Right cardiac atrium (tissue), 5 donors: ENCODE measurements around the gene ARHGAP25. TPM values are rescaled to one million over a fixed set of nuclear protein-coding genes. Genes with fewer than 3 reads are reported as not detected.
"Not testable (repeated sequence)": the region's sequence is repeated elsewhere in the genome, so short reads cannot be mapped to it uniquely, and the experiment has no call there.

Source experiments
- ATAC-seq, 2 donors: fragments of 200-7000 bp; cut with Tn5 transposase; one replicate each; pipeline versions ENCODE4 v1.8.0 to v1.9.1; 2020; ENCODE audit warnings: moderate library complexity in 2 of 2, mild to moderate bottlenecking in 1 of 2
- DNase-seq, 3 donors: peaks; one replicate each; pipeline ENCODE4 v3.0.0-alpha.2; 2020
- H3K27ac ChIP-seq: one replicate; pipeline ENCODE4 v1.5.1; 2013; ENCODE audit warnings: mild to moderate bottlenecking, low read length, control low read depth, moderate library complexity
- H3K27me3 ChIP-seq: one replicate; pipeline ENCODE4 v1.6.1; 2013; ENCODE audit not compliant: control insufficient read depth, insufficient read depth
- H3K4me1 ChIP-seq: one replicate; pipeline ENCODE4 v1.6.1; 2013; ENCODE audit warnings: low read length; ENCODE audit not compliant: control insufficient read depth, insufficient read depth
- H3K4me3 ChIP-seq: one replicate; pipeline ENCODE4 v1.5.1; 2013; ENCODE audit warnings: low read length, control low read depth
- H3K9me3 ChIP-seq: one replicate; pipeline ENCODE4 v1.6.1; 2013; ENCODE audit warnings: low read length; ENCODE audit not compliant: control insufficient read depth
- WGBS: extraction: QIAGEN DNeasy Blood & Tissue Kit; methylation state at CpG from one replicate; pipeline ENCODE4 v1.1.7; 2013; 5-methylcytosine and 5-hydroxymethylcytosine counted together
- intact Hi-C, 4 donors: fragments of 100-400 bp; cut with DNase I; formaldehyde crosslinking; loops; one replicate each; pipeline versions ENCODE4 v1.11.0 to v1.14.0; 2022 to 2023
- polyA plus RNA-seq: library from polyadenylated mRNA; stranded (reverse); fragments of 200-250 nt; gene quantifications from one replicate; pipeline ENCODE4 v1.2.3, GENCODE V29; 2013
- total RNA-seq, 4 donors: library from RNA; stranded (reverse); fragmentation: NEBNext Ultra II Directional; extraction: Animal tissue kit (Norgen Biotek cat#: 25700); gene quantifications; one replicate each; pipeline ENCODE4 v1.2.1, GENCODE V29; 2021
- donor health status: healthy with polysubstance abuse.
- donor health status: DM: no; HTN: yes; CAD: no.
- donor health status: DM: no; HTN: no; CAD: no.
- donor health status: DM: no; HTN: yes; CAD: no; lungs with severe emphysema.
- donor health status: DM: yes; HTN: yes; CAD: no.

The ARHGAP25 gene
- total and polyA plus RNA-seq, 5 donors: 5.9 to 9.7 (median 8.5) TPM

DNA sequence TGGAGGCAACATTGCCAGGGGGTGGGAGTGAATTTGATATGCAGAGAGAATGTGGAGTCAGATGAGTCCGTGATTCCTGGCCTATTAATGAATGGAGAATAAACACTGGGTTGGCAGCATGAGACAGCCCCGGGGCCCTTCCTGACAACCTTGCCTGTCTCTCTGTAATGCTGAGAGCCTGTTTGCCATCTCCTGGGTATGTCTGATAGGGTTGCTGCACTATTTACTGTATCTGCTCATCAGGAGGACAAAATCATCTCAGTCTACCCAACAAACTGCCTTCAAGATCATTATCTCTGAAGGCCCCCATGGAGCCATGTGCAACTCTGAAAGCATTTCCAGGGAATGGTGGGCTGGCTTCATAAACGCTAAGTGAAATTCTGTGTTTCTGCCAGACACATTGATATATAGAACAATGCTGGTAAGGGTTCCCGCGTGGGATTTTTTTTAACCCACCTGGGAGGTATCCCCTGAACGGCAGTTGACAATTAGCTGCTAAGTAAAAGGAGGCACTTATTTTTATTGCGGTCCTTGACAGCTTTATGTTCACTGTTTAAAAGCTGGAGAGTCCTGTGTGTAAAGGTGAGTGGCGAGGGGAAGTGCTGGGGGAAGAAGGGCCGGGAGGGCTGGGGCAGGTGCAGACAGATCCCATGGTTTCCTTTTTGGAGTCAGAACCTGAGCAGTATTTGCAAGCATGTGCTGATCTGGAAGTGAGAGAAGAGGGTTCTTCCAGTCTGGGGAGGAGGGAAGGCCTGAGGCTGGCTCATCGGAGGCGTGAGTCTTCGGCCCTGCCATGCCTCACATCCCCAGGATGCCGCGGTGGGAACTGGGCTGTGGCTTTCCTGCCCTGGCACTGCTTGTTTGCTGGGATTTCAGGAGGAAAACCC, 64.8 kb downstream of the ARHGAP25 start:
- 88% methylated on average over 14 of the region's 14 CpGs for WGBS
- no peaks in the 10 kb centered on the region for H3K9me3 ChIP-seq
- no peaks in the 10 kb centered on the region for H3K4me1 ChIP-seq
- intact Hi-C loops: no loop called here
- no peak for DNase-seq
- no peak overlapping the region for H3K4me3 ChIP-seq
- H3K27me3 ChIP-seq: no peaks in the 10 kb centered on the region
- no peak for ATAC-seq
- no peak overlapping the region for H3K27ac ChIP-seq

DNA sequence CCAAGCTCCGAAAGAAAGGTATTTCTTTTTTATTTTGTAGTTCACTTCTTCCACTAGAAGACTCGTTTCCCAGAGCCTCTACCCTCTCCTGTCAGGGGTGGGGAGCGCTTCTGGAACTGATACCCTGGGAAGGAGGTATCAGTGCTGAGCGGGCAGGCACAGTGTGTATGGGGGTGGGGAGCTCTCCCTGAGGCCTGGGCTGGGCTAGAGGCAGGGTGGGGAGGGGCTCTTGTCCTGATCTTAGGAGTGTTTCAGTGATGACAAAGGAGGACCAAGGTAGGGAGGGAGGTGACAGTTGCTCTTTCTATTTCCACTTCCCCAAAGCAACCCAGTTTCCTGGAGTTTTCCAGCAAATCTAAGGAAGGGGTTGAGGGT, 65.4 kb downstream of the ARHGAP25 start:
- intact Hi-C loops: no loop called here
- H3K27me3 ChIP-seq: no peaks in the 10 kb centered on the region
- H3K27ac ChIP-seq: no peak overlapping the region
- H3K4me1 ChIP-seq: no peaks in the 10 kb centered on the region
- ATAC-seq (peak in 1 of 2 donors; percentile 28), DNase-seq (no peak)
- H3K9me3 ChIP-seq: no peaks in the 10 kb centered on the region
- no peak overlapping the region for H3K4me3 ChIP-seq
- WGBS: 84% methylated on average over 4 of the region's 4 CpGs

DNA sequence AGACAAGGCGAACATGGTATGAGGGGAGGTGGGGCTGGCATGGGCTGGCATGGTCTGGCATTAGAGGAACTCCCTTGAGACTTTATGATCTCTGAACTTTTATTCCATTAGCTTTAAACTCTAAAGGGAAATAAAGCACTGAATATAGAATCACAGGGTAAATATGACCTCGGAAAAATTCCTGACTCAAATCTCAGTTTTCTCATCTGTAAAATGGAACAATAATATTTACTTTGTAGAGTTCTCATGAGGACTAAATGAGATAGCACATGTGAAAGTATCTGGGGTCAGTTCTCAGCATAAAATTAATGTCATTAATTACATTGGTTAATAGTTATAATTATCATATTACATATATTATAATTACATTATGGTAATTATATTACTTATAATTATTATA, 65.9 kb downstream of the ARHGAP25 start:
- DNase-seq (no peak), ATAC-seq (no peak)
- peaks cover 1% of the 10 kb centered on the region for H3K4me1 ChIP-seq
- no peaks in the 10 kb centered on the region for H3K27me3 ChIP-seq
- H3K9me3 ChIP-seq: no peaks in the 10 kb centered on the region
- H3K27ac ChIP-seq: no peak overlapping the region
- 95% methylated on average over 2 of the region's 2 CpGs for WGBS
- intact Hi-C loops: no loop called here
- no peak overlapping the region for H3K4me3 ChIP-seq

DNA sequence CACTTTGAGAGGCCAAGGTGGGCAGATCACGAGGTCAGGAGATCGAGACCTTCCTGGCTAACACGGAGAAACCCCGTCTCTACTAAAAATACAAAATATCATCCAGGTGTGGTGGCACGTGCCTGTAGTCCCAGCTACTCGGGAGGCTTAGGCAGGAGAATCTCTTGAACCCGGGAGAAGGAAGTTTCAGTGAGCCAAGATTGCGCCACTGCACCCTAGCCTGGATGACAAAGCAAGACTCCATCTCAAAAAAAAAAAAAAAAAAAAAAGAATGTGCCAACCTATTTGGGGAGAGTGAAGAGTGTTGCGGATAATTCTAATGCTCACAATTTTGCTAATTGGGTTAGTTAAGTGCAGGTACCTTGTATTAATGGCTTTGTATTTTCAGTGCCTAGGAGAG, 67.5 kb downstream of the ARHGAP25 start:
- intact Hi-C loops, H3K4me3 ChIP-seq, H3K4me1 ChIP-seq, H3K27ac ChIP-seq, H3K27me3 ChIP-seq, DNase-seq, H3K9me3 ChIP-seq, ATAC-seq: not testable (repeated sequence)
- 94% methylated on average over 9 of the region's 9 CpGs for WGBS

DNA sequence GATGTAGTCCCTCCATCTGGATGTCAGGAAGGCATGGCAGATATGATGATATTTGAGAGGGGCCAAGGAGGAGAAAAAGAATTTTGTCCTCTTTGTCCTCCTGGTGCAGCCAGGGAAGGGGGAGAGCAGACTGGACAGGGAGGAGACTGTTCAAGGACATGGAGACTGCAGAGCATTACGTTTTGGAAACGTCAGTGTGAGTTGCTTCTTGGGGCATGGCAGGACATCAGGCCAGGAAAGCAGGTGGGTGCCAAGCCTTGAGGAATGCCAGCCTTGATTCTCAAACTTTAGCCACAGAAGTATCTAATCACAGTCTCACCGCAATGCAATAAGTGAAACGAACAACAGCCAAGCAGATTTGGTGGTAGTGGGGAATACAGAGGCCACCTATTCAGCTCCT, 70.4 kb downstream of the ARHGAP25 start:
- H3K27me3 ChIP-seq: no peaks in the 10 kb centered on the region
- ATAC-seq: no peak
- no peaks in the 10 kb centered on the region for H3K9me3 ChIP-seq
- DNase-seq: no peak
- no peak overlapping the region for H3K27ac ChIP-seq
- WGBS: 83% methylated on average over 4 of the region's 4 CpGs
- peaks cover 7% of the 10 kb centered on the region for H3K4me1 ChIP-seq
- intact Hi-C loops: no loop called here
- no peak overlapping the region for H3K4me3 ChIP-seq

DNA sequence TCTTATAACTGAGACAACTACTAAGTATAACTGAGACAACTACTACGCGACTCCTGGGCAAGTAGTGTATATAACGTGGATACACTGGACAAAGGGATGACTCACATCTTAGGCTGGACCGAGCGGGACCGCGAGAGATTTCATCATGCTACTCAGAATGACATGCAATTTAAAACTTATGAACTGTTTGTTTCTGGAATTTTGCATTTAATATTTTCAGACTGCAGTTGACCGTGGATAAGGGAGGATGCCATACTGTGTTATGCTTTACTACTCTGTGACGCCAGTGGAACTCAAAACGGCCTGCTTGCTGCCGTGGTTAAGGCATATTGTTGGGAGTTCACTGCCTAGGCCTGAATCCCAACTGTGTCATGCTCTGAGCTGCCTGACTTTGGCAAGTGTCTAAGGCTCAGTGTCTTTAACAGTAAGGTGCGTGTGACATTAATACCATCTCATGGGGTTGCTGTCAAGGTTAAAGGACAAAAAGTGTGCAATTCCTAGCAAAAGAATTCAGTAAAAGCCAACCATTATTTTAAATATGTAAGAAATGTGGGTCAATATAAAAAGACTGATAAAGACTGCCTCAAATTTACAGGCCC, 72.0 kb downstream of the ARHGAP25 start:
- Histone ChIP-seq H3K4me1 (peaks cover 13% of the 10 kb centered on the region), H3K27me3 (no peaks in the 10 kb centered on the region), H3K27ac (no peak overlapping the region), H3K4me3 (no peak overlapping the region), H3K9me3 (no peaks in the 10 kb centered on the region)
- WGBS: 86% methylated on average over 12 of the region's 12 CpGs
- DNase-seq (no peak), ATAC-seq (no peak)
- intact Hi-C loops: no loop called here

DNA sequence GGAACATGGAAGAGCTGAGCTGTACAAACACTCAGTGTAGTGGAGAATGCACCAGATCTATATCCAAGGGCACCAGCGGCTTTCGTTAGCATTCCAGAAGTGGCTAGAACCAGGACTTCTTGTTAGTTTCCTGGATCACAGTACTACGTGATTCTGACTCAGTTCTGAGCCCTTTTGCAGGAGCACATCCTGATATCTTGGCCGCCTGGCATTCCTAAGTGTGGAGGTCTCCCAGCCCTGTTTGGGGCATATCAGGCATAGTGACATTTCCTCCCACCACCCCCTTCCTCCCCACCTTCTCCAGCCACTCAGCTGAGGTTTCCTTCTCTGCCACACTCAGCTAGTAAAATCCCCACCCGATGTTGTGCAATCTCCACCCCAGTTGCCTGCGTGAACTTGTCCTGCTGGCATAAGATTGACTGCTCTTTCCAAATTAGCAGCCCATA, 73.2 kb downstream of the ARHGAP25 start:
- Histone ChIP-seq H3K27me3 (no peaks in the 10 kb centered on the region), H3K4me3 (no peak overlapping the region), H3K9me3 (no peaks in the 10 kb centered on the region), H3K27ac (no peak overlapping the region), H3K4me1 (peaks cover 13% of the 10 kb centered on the region)
- peak; percentile 55 to 58 for ATAC-seq
- WGBS: 72% methylated on average over 6 of the region's 6 CpGs
- peak in 2 of 3 donors; percentile 44 to 72 for DNase-seq
- intact Hi-C loops: no loop called here

DNA sequence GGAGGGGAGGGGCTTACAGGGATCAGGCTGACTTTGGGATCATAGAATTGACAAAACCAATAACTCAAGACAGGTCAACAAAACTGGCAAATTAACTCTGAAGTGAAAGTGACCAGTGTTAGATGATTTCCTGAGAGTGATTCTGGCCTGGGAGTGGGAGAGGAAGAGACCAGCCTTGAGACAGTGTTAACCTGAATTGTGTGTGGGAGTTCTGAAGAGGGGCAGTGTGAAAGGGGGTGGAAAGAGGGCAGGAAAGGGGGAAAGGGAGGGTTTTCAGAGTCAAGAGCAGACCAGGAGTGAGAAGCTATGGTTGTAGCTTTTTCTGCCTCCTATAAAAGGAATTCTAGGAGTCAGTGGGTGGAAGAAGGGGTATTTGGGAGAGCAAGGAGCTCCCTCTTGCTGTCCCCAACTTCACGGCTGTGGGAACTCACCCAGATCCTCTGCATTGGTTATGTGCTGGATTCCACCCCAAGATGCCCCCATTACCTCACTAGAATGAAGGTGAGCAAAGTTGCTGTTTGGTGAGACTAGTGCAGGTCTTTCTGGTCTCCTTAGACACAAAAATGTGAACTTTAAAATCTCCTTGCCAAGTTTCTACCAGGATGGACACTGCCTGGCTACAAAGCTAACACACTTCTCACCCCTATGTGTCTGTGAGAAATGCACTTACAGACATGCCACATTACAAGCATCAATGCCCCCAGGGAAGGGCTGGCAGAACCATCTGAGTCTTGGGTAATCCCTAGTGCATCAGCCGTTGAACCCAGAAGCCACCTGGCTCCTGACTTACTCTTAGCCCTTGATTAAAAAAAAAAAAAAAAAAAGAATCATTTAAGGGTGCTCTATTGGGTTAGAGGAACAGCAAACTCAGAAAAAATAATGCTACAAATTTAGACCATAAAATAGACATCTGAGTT, 75.0 kb downstream of the ARHGAP25 start:
- H3K27me3 ChIP-seq: no peaks in the 10 kb centered on the region
- intact Hi-C loops: no loop called here
- no peaks in the 10 kb centered on the region for H3K9me3 ChIP-seq
- H3K4me1 ChIP-seq: peaks cover 13% of the 10 kb centered on the region
- H3K27ac ChIP-seq: no peak overlapping the region
- WGBS: 76% methylated on average over 2 of the region's 2 CpGs
- DNase-seq (no peak), ATAC-seq (no peak)
- H3K4me3 ChIP-seq: no peak overlapping the region

DNA sequence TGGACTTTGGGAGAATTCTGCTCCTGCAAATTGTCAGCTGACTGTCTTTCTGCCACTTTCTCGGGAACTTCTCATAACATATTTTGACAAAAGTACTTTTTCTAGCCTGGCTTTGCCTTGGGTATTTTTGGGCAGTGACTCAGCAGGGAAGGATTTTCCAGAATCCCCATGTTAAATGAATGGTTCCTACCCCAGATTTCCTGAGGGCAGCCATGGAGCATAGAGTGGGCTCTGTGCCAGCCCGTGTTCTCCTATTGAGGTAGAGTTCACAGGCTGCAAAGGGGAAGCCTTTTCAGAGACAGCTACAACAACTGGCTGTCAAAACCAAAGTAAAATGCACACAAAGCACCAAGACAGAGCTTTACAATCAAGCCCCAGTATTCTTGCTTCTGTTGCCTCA, 76.8 kb downstream of the ARHGAP25 start:
- DNase-seq (peak; percentile 64 to 84 (median 76)), ATAC-seq (peak; percentile 59 to 71)
- WGBS: 59% methylated on average over 2 of the region's 2 CpGs
- no peaks in the 10 kb centered on the region for H3K9me3 ChIP-seq
- H3K27ac ChIP-seq: peak overlapping the region; percentile 40
- intact Hi-C loops: no loop called here
- peaks cover 9% of the 10 kb centered on the region for H3K4me1 ChIP-seq
- no peak overlapping the region for H3K4me3 ChIP-seq
- H3K27me3 ChIP-seq: no peaks in the 10 kb centered on the region

DNA sequence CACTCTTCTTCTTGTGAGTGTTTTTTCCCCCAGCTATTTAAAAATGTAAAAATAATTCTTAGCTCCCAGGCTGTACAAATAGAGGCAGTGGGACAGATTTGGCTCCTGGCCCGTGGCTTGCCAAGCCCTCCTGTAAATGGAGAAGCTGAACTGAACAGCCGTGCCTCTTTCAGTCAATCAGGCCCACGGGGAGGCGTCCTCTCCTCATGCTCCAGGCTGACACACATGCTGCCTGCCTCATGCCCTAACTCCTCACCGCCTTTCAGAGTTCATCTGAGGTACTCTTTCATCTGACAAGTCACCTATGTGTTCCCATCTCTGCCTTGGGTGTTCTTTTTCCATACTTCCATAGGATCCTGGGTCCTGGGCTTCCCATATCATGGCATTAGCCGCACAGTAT, 77.6 kb downstream of the ARHGAP25 start:
- Histone ChIP-seq H3K27me3 (no peaks in the 10 kb centered on the region), H3K4me1 (peaks cover 9% of the 10 kb centered on the region), H3K9me3 (no peaks in the 10 kb centered on the region), H3K4me3 (no peak overlapping the region), H3K27ac (no peak overlapping the region)
- intact Hi-C loops: no loop called here
- WGBS: 64% methylated on average over 6 of the region's 6 CpGs
- DNase-seq (peak in 2 of 3 donors; percentile 65 to 77), ATAC-seq (peak; percentile 59 to 77)

DNA sequence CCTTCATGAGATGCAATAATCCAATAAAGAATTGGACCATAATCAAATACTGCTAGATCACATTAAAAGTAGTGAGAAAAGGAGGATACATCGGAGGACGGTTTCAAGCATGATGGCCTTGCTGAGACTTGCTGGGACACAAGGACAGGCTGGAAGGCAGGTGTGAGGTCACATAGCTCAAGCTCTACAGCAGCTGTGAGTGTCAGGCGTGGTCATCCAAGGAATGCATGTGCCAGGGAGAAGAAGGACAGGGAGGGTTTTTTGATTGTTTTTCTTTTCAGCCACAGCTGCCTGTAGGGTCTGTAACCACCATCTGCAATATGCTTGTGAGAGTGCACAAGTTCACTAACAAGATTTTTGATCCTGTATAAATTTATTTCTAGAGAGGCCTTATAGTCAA, 79.0 kb downstream of the ARHGAP25 start:
- no peaks in the 10 kb centered on the region for H3K27me3 ChIP-seq
- WGBS: 89% methylated on average over 3 of the region's 3 CpGs
- intact Hi-C loops: no loop called here
- DNase-seq (no peak), ATAC-seq (no peak)
- H3K4me1 ChIP-seq: peaks cover 6% of the 10 kb centered on the region
- H3K9me3 ChIP-seq: no peaks in the 10 kb centered on the region
- H3K4me3 ChIP-seq: no peak overlapping the region
- no peak overlapping the region for H3K27ac ChIP-seq
